HG02678 (cell line): ENCODE results near the gene SEMA3B.
"Not testable (repeated sequence)": the region's sequence is repeated elsewhere in the genome, so short reads cannot be mapped to it uniquely, and the experiment has no call there.

ENCODE experiments used
- ATAC-seq: cut with Tn5 transposase; IDR thresholded peaks from one replicate; pipeline ENCODE4 v1.9.1; 2021; ENCODE audit warnings: mild to moderate bottlenecking, moderate library complexity; ENCODE audit not compliant: unreplicated experiment

SEMA3B gene

DNA sequence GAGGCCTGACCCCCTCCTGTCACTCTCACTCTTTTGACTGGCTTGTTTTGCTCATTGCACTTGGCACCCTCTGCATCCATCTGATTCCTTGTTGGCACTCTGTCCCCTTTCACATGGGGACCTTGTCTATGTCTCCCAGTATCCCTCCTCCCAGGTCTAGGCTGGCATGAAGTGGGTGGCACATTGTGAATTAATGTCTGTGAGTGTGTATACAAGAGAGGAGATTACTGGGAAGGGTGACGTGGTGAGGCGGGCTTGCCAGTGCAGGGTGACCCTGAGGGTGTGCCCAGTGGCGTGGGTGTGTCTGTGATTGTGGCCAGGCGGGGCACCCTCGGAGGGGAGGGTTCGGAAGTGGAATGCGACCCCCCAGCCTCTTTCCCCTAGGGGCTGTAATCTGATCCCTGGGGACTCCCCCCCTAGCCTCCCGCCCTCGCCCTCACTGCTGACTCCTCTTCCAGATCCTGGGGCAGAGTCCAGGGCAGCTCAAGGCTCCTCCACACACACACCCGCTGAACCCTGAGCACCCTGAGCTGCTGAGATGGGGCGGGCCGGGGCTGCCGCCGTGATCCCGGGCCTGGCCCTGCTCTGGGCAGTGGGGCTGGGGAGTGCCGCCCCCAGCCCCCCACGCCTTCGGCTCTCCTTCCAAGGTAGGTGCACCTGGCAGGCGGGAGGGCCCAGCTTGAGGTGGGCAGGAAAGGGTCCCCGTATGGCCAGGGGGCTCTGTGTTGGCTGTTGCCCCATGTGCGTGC is at the start of gene SEMA3B:
TSS of gene SEMA3B (plus strand) at position 445 of the 749 bp plus-strand sequence. CDS start at position 539, 94 bp downstream.
- no peak for ATAC-seq

DNA sequence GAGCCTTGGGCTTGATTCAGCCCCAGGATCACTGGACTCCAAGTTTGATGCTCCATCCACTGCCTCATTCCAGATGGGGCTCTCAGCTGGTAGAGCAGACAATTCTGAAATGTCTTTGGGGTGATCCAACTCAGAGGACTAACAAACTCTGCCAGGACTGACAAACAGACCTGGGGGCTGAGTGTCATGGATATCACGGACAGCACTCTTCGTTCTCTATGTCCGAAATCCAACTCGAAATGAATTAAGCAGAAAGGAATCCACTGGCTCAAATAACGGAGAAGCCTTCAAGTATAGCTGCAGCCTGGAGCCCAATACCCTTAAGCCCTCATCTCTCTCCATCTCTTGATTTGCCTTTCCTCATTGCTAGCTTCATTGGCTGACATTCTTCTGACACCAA is 49.7 kb upstream of the SEMA3B start:
- no peak for ATAC-seq

- no peak for ATAC-seq
Observed at GRCh38 chr3:50220109-50220508, 48.8 kb upstream of the SEMA3B start.

GRCh38 chr3:50221051-50221410 is 47.9 kb upstream of the SEMA3B start:
- no peak for ATAC-seq

DNA sequence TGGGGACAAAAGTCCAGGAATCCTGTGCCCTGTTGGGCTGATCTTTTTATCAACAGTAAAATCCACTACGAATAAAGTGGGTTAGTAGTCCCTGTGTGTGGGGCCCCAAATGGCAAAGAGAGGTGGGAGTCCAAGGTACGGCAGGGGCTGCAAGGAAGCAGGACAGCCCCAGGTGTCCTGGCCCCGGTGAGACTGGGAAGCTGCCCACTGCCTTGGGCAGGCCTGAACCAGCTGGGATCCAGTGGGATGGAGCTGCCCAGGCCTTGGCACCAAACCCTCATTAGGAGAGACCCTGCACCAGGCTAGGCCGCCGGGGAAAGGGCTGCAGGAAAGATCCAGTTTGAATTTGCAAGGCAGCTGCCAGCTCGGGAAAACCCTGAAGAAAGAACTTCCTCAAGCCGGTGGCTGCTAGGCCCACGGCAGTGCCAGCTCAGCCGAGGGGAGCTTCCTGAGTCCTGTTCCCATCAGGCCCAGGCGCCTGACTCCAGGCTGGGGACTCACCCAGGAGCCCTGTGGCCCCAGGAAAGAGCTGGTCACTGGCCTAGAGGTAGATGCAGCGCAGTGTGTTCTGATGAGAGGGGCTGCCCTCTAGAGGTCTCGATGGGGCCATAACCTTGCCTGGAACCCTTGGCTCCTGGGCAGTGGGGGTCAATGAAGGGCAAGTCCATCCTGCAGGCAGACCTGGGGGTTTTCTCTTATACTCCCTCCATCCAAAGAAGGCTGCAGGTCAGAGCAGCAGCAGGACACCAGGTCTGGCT is 47.4 kb upstream of the SEMA3B start:
- no peak for ATAC-seq

DNA sequence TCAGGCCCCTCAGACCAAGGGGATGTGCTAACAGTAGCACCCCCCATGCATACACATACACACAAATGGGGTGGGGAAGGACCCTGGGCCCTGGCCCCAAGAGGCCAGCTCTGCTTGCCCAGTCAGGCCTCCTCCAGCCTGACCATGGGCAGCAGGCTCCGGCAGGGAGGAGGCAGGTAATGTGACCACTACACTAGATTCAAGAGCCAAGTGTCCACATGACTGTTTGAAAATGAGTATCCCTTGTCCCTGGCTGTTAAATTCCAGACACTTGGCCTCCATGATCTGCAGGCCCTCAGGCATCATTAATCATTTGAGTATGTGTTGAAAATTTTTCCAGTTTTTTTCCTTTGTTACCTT is 46.8 kb upstream of the SEMA3B start:
- no peak for ATAC-seq

- ATAC-seq: no peak
Observed at GRCh38 chr3:50224639-50225038, 44.3 kb upstream of the SEMA3B start.

- ATAC-seq: peak; percentile 17
Observed at GRCh38 chr3:50226888-50227389, 42.0 kb upstream of the SEMA3B start.

DNA sequence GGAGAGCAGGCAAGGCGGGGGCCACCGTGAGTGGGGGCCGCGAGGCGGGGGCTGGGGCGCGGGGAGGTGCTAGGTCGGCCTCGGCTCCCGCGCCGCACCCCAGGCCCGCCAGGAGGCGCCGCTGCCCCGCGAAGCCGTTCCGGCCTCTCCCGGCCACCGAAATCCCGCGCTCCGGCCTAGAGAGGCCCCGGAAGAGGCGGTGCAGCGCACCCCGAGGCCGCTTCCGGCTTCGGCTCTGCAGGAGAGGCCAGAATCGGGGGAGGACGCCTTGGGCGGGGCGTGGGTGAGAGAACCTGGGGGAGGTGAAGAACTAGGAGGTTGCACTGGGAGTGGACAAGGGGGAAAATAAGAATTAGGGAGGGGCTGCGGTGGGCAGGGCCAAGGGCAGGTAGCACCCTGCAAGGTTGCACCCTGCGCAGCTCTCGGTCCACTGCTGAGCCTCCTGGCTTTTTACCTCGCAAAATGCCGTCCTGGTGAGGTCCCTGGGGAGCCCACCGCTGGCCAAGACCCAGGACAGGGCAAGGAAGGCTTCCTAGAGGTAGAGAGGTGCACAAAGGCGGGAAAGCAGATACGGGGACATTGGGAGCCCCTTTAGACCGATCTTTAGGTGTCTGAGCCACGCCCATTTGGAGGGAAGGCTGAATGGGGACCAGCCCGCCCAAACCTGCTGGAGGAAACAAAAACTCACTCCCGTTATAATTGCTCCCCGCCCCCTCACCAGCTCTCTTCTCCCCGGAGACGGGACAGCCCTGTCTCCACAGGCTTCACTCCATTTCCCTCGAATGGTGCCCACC is 41.4 kb upstream of the SEMA3B start:
- ATAC-seq: peak; percentile 85

- ATAC-seq: not testable (repeated sequence)
Observed at GRCh38 chr3:50228184-50228763, 40.7 kb upstream of the SEMA3B start.

- ATAC-seq: no peak
Observed at GRCh38 chr3:50229490-50229889, 39.5 kb upstream of the SEMA3B start.

GRCh38 chr3:50230104-50230793 is 38.7 kb upstream of the SEMA3B start:
- no peak for ATAC-seq

DNA sequence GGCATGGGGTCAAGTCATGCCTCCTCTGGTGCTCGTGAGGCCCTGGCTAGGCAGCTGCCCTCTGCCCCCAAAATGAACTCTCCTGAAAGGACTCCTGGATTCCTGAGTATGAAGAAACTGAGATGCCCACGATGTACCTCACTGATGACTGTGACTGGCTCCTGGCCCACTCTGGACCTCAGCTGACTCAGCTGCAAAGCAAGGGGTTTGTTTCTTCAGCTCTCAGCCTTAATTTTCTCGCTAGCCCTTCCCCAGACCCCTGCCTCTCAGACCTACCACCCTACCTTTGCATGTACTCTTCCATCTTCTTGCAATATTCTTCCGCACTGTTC is 38.2 kb upstream of the SEMA3B start:
- ATAC-seq: no peak

DNA sequence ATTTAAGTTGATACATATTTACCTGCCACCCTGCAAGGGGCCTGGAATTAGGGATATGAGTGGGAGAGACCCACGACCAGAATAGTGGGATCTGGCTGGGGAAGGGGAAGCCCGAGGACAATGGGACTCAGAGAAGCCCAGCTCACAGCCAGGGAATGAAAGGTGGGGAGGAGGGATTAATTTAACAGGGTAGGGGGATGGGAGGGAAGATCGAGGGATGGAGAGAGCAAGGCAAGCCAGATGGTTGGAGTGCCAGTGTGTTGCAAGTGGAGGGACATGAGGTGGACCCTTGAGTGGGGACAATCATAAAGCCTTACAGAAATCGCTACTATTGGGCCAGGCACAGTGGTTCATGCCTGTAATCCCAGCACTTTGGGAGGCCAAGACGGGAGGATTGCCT is 37.4 kb upstream of the SEMA3B start:
- no peak for ATAC-seq

DNA sequence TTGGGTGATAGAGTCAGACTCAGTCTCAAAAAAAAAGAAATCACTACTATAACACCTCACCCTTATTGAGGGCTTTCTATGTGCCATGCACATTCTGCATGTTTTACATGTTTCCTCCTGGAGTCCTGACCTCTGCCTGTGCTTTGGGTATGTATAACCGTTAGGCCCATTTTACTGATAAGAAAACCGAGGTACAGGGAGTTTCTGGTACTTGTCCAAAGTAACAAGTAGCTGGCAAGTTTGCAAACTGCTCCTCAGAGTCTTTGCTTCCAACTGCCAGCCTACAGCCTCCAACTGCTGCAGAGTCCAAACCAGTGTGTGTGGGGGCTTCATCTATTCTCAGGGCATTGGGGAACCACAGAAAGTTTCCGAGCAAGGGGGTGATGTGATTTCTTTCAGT is 36.6 kb upstream of the SEMA3B start:
- no peak for ATAC-seq

- ATAC-seq: no peak
Observed at GRCh38 chr3:50233176-50233575, 35.8 kb upstream of the SEMA3B start.

DNA sequence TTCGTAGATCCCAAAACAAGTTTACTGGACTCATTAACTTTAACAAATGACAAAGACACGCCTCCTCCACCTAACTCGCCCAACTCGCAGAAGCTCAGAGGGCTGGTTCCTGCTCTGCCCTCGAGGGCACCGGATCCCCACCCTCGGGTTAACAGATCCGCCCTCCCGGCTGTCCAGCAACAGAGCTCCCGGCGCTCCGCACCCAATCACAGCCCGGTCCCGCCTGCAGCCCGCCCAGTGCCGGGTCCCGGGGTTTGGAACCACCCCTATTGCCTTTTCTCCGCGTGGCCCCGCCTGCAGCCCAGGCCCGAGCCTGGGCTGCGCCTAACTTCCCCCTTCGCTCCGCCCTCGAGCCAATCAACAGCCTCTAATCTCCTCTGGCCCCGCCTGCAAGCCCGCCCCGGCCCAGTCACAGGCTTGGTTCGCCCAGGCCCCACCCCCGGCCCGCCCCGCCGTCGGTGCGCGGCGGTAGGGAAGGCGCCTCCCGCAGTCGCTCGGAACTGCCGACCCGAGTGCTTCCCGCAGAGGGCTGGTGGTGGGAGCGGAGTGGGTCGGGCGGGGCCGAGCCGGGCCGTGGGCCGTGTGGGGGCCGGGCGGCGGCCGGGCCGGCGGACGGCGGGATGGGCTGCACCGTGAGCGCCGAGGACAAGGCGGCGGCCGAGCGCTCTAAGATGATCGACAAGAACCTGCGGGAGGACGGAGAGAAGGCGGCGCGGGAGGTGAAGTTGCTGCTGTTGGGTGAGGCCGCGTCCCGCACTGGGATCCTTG is 33.0 kb upstream of the SEMA3B start, which contains the start of gene GNAI2:
TSS of gene GNAI2 (plus strand) at position 489 of the 768 bp plus-strand sequence. CDS start at position 621, 132 bp downstream.
- ATAC-seq: peak; percentile 93

DNA sequence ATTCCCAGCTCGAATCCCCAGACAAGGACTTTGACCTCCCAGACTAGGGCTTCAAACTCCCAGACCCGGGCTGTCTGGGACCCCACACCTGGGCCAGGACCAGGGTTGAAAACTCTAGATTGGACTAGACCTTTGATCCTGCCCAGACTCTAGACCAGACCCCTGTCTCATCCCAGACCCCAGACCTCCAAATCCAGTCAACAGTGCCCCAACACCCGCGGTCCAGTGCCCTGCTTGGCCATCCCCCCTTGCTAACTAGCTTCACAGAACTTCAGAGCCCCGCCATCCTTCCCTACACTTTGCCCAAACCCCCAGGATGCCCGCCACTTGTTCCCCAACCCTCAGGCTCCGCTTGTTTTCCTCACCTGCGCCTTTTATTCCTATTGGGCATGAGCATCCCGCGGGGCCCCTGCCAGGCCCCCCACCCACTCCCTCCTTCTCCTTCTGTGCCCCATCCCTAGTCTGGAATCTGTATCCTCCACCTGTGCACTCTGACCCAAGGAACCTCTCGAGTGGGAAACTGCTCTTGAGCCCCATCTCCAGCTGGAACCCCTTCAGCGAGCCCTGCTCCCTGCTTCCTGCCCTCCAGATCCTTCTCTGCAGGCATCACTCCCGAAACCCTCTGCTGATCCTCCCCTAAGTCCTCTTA is 32.3 kb upstream of the SEMA3B start:
- no peak for ATAC-seq

DNA sequence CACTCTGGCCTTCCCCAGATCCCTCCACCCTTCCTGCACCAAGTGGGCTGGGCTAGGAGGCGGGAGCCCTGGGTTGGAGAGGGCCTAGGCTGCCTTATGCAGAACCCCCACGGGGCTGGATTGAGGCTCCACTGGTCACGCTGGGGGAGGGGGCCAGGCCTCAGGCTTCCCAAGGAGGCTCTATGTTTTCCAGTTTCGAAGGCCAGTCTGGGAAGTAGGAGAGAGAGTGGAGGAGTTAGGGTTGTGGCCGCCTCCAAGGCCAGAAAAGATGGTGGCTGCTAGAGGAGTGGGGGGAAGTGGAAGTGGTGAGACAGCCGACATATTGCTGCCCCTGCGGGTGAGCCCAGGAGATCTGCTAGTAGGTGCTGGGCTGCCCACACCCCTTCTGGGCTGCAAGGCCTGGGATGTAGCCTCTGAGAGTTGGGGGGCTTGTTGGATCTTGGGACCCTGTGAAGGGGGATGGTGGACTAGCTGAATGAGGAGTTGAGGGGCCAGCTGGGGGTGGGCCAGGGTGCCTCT is 31.8 kb upstream of the SEMA3B start:
- no peak for ATAC-seq
